ENCODE data around the gene OLFM4.

Gene OLFM4

DNA sequence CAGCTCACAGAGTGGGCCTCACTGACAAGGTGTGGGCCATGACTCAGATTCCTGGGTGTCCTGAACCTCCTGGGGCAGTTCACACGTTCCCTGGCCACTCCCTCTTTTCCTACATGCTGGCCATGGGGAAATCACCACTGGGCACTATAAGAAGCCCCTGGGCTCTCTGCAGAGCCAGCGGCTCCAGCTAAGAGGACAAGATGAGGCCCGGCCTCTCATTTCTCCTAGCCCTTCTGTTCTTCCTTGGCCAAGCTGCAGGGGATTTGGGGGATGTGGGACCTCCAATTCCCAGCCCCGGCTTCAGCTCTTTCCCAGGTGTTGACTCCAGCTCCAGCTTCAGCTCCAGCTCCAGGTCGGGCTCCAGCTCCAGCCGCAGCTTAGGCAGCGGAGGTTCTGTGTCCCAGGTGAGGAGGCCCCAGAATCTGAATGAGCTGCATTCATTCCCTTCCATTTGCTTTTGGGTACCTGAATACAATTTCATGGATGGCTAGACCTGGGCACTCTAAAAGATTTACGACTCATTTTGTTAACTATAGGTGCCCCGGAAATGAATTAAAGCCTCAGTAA is at the start of gene OLFM4:
TSS of gene OLFM4 (plus strand) at position 177 of the 567 bp plus-strand sequence. CDS start at position 201, 24 bp downstream.
- no peak for TF ChIP-seq CTCF (IDR thresholded peaks at IDR 0.05; ENCODE audit: extremely low read depth, missing control alignments)
- no peak for DNase-seq (ENCODE audit: low spot score)

GRCh38 chr13:52978989-52979388 is 49.6 kb upstream of the OLFM4 start:
- DNase-seq (ENCODE audit: low spot score), result no peak
- TF ChIP-seq CTCF (IDR thresholded peaks at IDR 0.05; ENCODE audit: extremely low read depth, missing control alignments), result no peak

DNA sequence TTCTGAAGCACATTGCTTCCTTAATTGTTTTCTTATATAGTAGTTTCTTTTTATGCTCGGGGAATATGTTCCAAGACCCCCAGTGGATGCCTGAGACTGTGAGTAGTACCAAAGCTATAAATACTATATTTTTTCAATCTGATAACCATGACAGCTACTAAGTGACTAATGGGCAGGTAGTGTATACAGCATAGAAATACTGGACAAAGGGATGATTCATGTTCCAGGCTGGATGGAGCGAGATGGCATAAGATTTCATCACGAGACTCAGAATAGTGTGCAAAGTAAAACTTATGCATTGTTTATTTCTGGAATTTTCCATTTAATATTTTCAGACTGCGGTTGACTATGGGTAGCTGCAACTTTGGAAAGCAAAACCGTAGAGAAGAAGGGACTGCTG is 47.9 kb upstream of the OLFM4 start:
- TF ChIP-seq CTCF (IDR thresholded peaks at IDR 0.05; ENCODE audit: extremely low read depth, missing control alignments), result no peak
- DNase-seq (ENCODE audit: low spot score), result no peak

DNA sequence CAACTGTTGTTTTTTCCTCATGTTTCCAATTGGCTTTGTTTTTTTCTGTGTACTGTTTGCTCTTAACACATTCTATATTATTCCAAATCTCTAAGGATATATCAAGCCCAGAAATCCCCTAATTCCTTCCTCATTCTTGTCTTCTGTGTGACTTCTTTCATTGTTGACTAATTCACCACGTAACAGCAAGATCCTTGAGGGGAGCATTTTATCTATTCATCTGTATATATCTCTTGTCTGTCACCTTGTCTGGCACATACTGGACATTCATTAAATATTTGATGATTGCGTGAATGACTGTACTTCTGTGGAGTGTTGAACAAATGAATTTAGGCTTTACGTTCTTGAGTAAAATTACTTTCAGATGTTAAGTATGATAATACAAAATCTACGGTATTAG is 44.8 kb upstream of the OLFM4 start:
- no peak for DNase-seq (ENCODE audit: low spot score)
- TF ChIP-seq CTCF (IDR thresholded peaks at IDR 0.05; ENCODE audit: extremely low read depth, missing control alignments), result no peak

- DNase-seq (ENCODE audit: low spot score), result no peak
- no peak for TF ChIP-seq CTCF (IDR thresholded peaks at IDR 0.05; ENCODE audit: extremely low read depth, missing control alignments)
These were observed 43.7 kb upstream of the OLFM4 start for GRCh38 chr13:52984881-52985363.

DNA sequence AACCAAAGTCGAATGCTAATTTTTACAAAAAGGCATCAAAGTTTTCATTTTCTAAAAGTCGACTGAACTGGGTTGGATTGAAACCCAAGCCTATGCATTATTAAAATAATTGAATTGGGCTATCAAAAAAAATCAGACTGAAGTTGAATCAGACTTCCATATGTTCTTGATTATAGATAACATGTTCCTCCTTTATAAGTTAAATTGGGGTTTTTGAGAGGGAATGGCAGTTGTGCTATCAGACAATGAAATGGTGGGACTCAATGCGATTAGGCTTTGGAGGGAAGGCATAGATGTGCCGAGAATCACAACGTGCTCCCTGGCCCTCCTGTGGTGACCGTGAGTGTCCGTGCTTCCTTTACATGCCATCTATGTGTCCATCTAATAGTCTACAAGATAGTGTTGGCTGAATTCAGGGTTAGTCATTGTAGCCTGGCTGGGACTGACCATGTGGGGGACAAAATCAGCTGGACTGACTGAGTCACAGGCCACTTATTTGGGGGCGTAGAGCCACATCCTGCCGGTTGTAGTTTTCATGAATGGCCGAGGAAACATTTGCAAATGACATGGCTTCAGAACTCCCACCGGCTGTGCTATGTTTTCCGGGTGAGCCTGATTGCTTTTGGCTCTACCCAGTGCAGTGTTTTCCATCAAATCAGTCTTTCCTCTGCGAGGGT is 37.1 kb upstream of the OLFM4 start:
- TF ChIP-seq CTCF (IDR thresholded peaks at IDR 0.05; ENCODE audit: extremely low read depth, missing control alignments), result no peak
- DNase-seq (ENCODE audit: low spot score), result no peak

DNA sequence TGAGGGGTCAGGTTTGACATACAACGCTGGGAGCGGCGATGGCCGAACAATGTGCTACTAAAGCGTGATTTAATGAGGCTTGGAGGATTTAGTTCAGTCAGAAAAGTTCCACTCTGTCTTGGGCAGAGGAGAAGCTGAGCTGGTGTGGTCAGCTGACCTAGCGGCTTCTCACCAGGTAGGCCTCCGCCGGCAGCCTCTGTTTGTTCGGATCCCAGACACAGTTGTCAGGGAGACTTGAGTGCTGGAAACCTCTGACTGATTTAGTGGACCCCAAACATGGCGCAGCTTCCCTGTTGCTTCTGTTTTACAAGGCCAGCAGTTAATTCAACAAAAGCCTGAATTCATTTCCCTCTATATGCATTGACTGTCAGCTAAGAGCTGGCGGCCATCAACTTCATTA is 36.5 kb upstream of the OLFM4 start:
- no peak for TF ChIP-seq CTCF (IDR thresholded peaks at IDR 0.05; ENCODE audit: extremely low read depth, missing control alignments)
- DNase-seq (ENCODE audit: low spot score), result no peak

Measured in GM20000 (cell line).